SK-N-SH treated with all-trans-retinoic acid at 6 μM for 48 hours (cell line): ENCODE measurements around the gene FBN3.

ENCODE experiments used
- ATAC-seq: fragments of 200-7000 bp; cut with Tn5 transposase; 3 replicates; pipeline ENCODE4 v1.9.1; 2020; ENCODE audit warnings: mild to moderate bottlenecking, moderate library complexity
- ARNTL ChIP-seq: fragments of 450-650 bp; formaldehyde crosslinking; IDR thresholded peaks from 2 replicates; pipeline ENCODE4 v1.5.0; 2020; ENCODE audit warnings: low read depth, mild to moderate bottlenecking, moderate library complexity, borderline replicate concordance
- BACH2 ChIP-seq: fragments of 250-450 bp; sonication (Bioruptor Pico); IDR thresholded peaks from 2 replicates; pipeline ENCODE4 v1.9.0; 2021; ENCODE audit warnings: mild to moderate bottlenecking, borderline replicate concordance
- CSDC2 ChIP-seq: fragments of 250-450 bp; sonication (Bioruptor Pico); IDR thresholded peaks from 2 replicates; pipeline ENCODE4 v1.5.0; 2020; ENCODE audit warnings: mild to moderate bottlenecking, moderate library complexity
- ESRRG ChIP-seq: fragments of 250-450 bp; sonication (Bioruptor Pico); IDR thresholded peaks from 2 replicates; pipeline ENCODE4 v1.6.1; 2021; ENCODE audit warnings: mild to moderate bottlenecking
- GLIS3 ChIP-seq: fragments of 250-450 bp; sonication (Bioruptor Pico); IDR thresholded peaks from 2 replicates; pipeline ENCODE4 v1.5.0; 2020; ENCODE audit warnings: mild to moderate bottlenecking, moderate library complexity
- ISL1 ChIP-seq: fragments of 250-450 bp; sonication (Bioruptor Pico); IDR thresholded peaks from 2 replicates; pipeline ENCODE4 v2.1.2; 2022; ENCODE audit warnings: mild to moderate bottlenecking, moderate library complexity
- OSR1 ChIP-seq: fragments of 250-450 bp; sonication (Bioruptor Pico); IDR thresholded peaks from 2 replicates; pipeline ENCODE4 v1.8.0; 2022; ENCODE audit warnings: moderate library complexity, mild to moderate bottlenecking, inconsistent platforms
- PPARA ChIP-seq: fragments of 250-450 bp; sonication (Bioruptor Pico); IDR thresholded peaks from 2 replicates; pipeline ENCODE4 v1.5.0; 2020; ENCODE audit warnings: mild to moderate bottlenecking, borderline replicate concordance
- RARB ChIP-seq: fragments of 250-450 bp; sonication (Bioruptor Pico); IDR thresholded peaks from 2 replicates; pipeline ENCODE4 v1.8.0; 2021; ENCODE audit warnings: mild to moderate bottlenecking, moderate library complexity
- TCF4 ChIP-seq: fragments of 250-450 bp; sonication (Bioruptor Pico); IDR thresholded peaks from 2 replicates; pipeline ENCODE4 v1.8.0; 2021; ENCODE audit warnings: mild to moderate bottlenecking, moderate library complexity, borderline replicate concordance
- TOX ChIP-seq: fragments of 250-450 bp; sonication (Bioruptor Pico); IDR thresholded peaks from 2 replicates; pipeline ENCODE4 v1.8.0; 2021; ENCODE audit warnings: mild to moderate bottlenecking, moderate library complexity, borderline replicate concordance
- ZC3H10 ChIP-seq: fragments of 250-450 bp; sonication (Bioruptor Pico); IDR thresholded peaks from 2 replicates; pipeline ENCODE4 v1.5.1; 2021; ENCODE audit warnings: mild to moderate bottlenecking, moderate library complexity
- ZFP3 ChIP-seq: fragments of 250-450 bp; sonication (Bioruptor Pico); IDR thresholded peaks from 2 replicates; pipeline ENCODE4 v1.5.0; 2020; ENCODE audit warnings: mild to moderate bottlenecking, moderate library complexity
- ZFP30 ChIP-seq: fragments of 450-650 bp; formaldehyde crosslinking; IDR thresholded peaks from 2 replicates; pipeline ENCODE4 v1.5.0; 2022; ENCODE audit warnings: mild to moderate bottlenecking, moderate library complexity
- ZNF565 ChIP-seq: fragments of 450-650 bp; formaldehyde crosslinking; conservative IDR thresholded peaks from 2 replicates; pipeline ENCODE4 v1.5.0; 2020; ENCODE audit warnings: low read depth, mild to moderate bottlenecking, moderate library complexity
- ZNF70 ChIP-seq: fragments of 450-650 bp; formaldehyde crosslinking; IDR thresholded peaks from 2 replicates; pipeline ENCODE4 v1.5.0; 2020; ENCODE audit warnings: mild to moderate bottlenecking, moderate library complexity
- ZNF8 ChIP-seq: fragments of 450-650 bp; formaldehyde crosslinking; IDR thresholded peaks from 2 replicates; pipeline ENCODE4 v1.5.0; 2020; ENCODE audit warnings: mild to moderate bottlenecking, moderate library complexity
- TF ChIP-seq, protein P1 (sequence below): fragments of 250-450 bp; sonication (Bioruptor Pico); IDR thresholded peaks from 2 replicates; pipeline ENCODE4 v1.5.0; 2020; ENCODE audit warnings: mild to moderate bottlenecking, moderate library complexity
- TF ChIP-seq, protein P2 (sequence below): fragments of 250-450 bp; sonication (Bioruptor Pico); IDR thresholded peaks from 2 replicates; pipeline ENCODE4 v1.5.1; 2020; ENCODE audit warnings: low read depth, mild to moderate bottlenecking, moderate library complexity
- TF ChIP-seq, protein P3 (sequence below): fragments of 250-450 bp; sonication (Bioruptor Pico); IDR thresholded peaks from 2 replicates; pipeline ENCODE4 v1.5.1; 2021; ENCODE audit warnings: mild to moderate bottlenecking, moderate library complexity

The FBN3 gene

DNA sequence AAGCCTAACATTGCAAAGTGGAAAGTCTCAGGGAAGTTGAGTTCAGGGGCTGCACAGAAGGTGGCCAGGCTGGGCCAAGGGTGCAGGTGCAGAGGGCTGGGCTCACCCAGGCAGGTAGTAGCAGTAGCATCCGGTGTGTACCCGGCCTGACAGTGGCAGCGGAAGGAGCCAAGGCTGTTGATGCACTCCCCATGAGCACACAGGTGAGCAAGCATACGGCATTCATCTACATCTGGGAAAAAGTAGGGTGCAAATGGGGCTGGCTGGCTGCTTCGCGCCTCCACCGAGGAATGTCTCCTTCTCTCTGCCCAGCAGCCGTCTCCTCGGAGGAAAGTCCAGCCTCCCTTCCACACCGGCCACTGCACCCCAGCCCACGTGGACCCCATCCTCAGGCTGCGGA is 66.3 kb downstream of the FBN3 start (continued):
- TF ChIP-seq, protein P1, sequence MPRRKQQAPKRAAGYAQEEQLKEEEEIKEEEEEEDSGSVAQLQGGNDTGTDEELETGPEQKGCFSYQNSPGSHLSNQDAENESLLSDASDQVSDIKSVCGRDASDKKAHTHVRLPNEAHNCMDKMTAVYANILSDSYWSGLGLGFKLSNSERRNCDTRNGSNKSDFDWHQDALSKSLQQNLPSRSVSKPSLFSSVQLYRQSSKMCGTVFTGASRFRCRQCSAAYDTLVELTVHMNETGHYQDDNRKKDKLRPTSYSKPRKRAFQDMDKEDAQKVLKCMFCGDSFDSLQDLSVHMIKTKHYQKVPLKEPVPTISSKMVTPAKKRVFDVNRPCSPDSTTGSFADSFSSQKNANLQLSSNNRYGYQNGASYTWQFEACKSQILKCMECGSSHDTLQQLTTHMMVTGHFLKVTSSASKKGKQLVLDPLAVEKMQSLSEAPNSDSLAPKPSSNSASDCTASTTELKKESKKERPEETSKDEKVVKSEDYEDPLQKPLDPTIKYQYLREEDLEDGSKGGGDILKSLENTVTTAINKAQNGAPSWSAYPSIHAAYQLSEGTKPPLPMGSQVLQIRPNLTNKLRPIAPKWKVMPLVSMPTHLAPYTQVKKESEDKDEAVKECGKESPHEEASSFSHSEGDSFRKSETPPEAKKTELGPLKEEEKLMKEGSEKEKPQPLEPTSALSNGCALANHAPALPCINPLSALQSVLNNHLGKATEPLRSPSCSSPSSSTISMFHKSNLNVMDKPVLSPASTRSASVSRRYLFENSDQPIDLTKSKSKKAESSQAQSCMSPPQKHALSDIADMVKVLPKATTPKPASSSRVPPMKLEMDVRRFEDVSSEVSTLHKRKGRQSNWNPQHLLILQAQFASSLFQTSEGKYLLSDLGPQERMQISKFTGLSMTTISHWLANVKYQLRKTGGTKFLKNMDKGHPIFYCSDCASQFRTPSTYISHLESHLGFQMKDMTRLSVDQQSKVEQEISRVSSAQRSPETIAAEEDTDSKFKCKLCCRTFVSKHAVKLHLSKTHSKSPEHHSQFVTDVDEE (CRISPR knock-in tag) = no peak
- no peak for TF ChIP-seq ZC3H10
- no peak for TF ChIP-seq PPARA (CRISPR knock-in tag)
- TF ChIP-seq ZFP3 = no peak
- TF ChIP-seq ISL1 (CRISPR knock-in tag) = no peak
- TF ChIP-seq, all 23 proteins: peak for 0

DNA sequence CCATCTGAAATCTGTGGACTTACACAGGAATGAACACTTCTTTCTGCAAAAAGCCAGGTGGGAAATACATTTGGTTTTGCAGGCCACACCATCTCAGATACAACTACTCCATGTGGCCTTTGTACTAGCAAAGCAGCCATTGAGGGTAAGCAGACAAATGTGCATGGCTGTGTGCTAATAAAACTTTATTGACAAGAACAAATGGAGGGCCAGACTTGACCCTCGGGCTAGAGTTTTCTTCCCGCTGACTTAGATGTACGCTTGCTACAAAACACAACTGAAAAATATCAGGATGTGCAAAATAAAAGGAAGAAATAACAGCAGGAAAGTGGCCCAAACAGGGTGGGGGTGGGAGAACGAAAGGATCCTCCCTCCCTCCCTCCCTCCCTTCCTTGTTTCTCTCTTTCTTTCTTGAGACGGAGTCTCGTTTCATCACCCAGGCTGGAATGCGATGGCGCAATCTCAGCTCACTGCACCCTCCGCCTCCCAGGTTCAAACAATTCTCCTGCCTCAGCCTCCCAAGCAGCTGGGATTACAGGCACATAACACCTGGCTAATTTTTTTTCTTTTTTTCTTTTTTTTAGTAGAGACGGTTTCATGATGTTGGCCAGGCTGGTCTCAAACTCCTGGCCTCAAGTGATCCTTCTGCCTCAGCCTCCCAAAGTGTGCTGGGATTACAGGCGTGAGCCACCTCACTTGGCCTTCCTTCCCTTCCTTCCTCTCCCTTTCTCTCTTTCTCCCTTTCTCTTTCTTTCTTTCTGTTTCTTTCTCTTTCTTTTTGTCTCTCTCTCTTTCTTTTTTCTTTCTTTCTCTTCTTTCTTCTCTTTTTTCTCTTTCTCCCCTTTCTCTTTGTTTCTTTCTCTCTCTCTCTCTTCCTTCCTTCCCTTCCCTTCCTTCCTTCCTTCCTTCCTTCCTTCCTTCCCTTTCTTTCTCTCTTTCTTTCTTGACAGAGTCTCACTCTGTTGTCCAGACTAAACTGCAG is 67.5 kb downstream of the FBN3 start:
- ATAC-seq = no peak
- TF ChIP-seq ZNF565 (CRISPR knock-in tag) (no peak), TOX (CRISPR knock-in tag) (no peak), ZC3H10 (no peak), RARB (CRISPR knock-in tag) (no peak), ZFP30 (CRISPR knock-in tag) (no peak)

DNA sequence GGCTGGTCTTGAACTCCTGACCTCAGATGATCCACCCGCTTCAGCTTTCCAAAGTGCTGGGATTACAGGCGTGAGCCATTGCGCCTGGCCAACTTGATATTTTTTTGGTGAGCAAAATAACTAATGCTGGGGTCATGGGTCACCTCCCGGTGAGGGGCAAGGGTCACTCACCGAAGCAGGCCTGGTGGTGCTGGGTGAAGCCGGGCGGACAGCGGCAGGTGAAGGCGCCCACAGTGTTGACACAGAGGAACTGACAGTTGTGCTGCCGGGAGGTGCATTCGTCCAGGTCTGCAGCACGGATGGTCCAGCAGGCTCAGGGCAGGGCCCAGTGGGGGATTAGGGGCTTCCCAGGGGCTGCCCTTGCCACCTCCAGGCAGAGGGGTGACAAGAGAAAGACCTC is 68.6 kb downstream of the FBN3 start:
- ATAC-seq = no peak
- TF ChIP-seq ZNF8 (CRISPR knock-in tag) (no peak), CSDC2 (CRISPR knock-in tag) (no peak), ZC3H10 (no peak), RARB (CRISPR knock-in tag) (no peak), PPARA (CRISPR knock-in tag) (no peak), BACH2 (CRISPR knock-in tag) (no peak), ZFP30 (CRISPR knock-in tag) (no peak), ESRRG (no peak), ARNTL (CRISPR knock-in tag) (no peak), TOX (CRISPR knock-in tag) (no peak), ZNF70 (no peak), TCF4 (no peak), GLIS3 (no peak), ZNF565 (CRISPR knock-in tag) (no peak), OSR1 (no peak), ISL1 (CRISPR knock-in tag) (no peak), ZFP3 (no peak)
- TF ChIP-seq, protein P2, sequence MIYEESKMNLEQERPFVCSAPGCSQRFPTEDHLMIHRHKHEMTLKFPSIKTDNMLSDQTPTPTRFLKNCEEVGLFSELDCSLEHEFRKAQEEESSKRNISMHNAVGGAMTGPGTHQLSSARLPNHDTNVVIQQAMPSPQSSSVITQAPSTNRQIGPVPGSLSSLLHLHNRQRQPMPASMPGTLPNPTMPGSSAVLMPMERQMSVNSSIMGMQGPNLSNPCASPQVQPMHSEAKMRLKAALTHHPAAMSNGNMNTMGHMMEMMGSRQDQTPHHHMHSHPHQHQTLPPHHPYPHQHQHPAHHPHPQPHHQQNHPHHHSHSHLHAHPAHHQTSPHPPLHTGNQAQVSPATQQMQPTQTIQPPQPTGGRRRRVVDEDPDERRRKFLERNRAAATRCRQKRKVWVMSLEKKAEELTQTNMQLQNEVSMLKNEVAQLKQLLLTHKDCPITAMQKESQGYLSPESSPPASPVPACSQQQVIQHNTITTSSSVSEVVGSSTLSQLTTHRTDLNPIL = no peak
- TF ChIP-seq, protein P1 (CRISPR knock-in tag) = no peak
- TF ChIP-seq, protein P3, sequence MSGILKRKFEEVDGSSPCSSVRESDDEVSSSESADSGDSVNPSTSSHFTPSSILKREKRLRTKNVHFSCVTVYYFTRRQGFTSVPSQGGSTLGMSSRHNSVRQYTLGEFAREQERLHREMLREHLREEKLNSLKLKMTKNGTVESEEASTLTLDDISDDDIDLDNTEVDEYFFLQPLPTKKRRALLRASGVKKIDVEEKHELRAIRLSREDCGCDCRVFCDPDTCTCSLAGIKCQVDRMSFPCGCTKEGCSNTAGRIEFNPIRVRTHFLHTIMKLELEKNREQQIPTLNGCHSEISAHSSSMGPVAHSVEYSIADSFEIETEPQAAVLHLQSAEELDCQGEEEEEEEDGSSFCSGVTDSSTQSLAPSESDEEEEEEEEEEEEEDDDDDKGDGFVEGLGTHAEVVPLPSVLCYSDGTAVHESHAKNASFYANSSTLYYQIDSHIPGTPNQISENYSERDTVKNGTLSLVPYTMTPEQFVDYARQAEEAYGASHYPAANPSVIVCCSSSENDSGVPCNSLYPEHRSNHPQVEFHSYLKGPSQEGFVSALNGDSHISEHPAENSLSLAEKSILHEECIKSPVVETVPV (CRISPR knock-in tag) = no peak
